DOHH2 (cell line): Measurements from ENCODE around the gene CDS2.

Source experiments
- EZH2phosphoT487 ChIP-seq: fragments of 200-600 bp; sonication (generic); IDR thresholded peaks from 2 replicates; pipeline ENCODE4 v1.6.1; 2017; ENCODE audit warnings: borderline replicate concordance, mild to moderate bottlenecking, antibody characterized with exemption, low read length, moderate library complexity, mixed read lengths
- TF ChIP-seq, protein P1 (sequence below): fragments of 200-600 bp; sonication (generic); IDR thresholded peaks from one replicate; pipeline ENCODE4 v1.5.1; 2014; ENCODE audit warnings: antibody characterized with exemption, mild to moderate bottlenecking, low read depth, low read length; ENCODE audit not compliant: poor library complexity, severe bottlenecking

DNA sequence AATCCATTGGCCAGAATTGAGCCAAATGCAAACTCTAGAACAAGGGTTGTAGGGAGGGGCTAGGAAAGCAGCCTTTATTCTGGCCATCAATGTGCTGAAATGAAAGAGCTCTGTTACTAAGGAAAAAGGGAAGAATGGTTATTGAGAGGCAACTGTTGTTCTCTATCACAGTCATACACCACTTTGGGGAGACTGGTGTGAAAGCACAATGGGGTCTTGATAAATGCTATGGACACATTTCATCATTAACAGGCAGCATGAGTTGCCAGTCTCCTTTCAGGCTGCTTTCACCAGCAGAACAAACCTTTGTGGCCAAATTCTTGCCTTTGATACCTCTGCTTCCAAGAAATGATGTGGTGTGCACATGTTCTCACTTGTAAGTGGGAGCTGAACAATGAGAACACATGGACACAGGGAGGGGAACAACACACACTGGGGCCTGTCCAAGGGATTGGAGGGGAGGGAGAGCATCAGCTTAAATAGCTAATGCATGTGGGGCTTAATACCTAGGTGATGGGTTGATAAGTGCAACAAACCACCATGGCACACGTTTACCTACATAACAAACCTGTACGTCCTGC is 86.2 kb downstream of the CDS2 start:
- TF ChIP-seq, protein P1, sequence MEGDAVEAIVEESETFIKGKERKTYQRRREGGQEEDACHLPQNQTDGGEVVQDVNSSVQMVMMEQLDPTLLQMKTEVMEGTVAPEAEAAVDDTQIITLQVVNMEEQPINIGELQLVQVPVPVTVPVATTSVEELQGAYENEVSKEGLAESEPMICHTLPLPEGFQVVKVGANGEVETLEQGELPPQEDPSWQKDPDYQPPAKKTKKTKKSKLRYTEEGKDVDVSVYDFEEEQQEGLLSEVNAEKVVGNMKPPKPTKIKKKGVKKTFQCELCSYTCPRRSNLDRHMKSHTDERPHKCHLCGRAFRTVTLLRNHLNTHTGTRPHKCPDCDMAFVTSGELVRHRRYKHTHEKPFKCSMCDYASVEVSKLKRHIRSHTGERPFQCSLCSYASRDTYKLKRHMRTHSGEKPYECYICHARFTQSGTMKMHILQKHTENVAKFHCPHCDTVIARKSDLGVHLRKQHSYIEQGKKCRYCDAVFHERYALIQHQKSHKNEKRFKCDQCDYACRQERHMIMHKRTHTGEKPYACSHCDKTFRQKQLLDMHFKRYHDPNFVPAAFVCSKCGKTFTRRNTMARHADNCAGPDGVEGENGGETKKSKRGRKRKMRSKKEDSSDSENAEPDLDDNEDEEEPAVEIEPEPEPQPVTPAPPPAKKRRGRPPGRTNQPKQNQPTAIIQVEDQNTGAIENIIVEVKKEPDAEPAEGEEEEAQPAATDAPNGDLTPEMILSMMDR: no peak
- no peak for TF ChIP-seq EZH2phosphoT487
